Lower leg skin (tissue), 3 donors: ENCODE measurements around the gene SSC4D.

Source experiments
- POLR2A ChIP-seq, 2 donors: fragments of 450-650 bp; IDR thresholded peaks; one replicate each; pipeline ENCODE4 v1.6.1; 2016 to 2017; ENCODE audit warnings: antibody characterized with exemption in 2 of 2, mild to moderate bottlenecking in 1 of 2, moderate library complexity in 1 of 2
- TF ChIP-seq, protein P1 (sequence below), 3 donors: fragments of 450-650 bp; IDR thresholded peaks; one replicate each; pipeline ENCODE4 v1.5.1; 2016; ENCODE audit warnings: antibody characterized with exemption in 3 of 3, mild to moderate bottlenecking in 3 of 3, moderate library complexity in 2 of 3

DNA sequence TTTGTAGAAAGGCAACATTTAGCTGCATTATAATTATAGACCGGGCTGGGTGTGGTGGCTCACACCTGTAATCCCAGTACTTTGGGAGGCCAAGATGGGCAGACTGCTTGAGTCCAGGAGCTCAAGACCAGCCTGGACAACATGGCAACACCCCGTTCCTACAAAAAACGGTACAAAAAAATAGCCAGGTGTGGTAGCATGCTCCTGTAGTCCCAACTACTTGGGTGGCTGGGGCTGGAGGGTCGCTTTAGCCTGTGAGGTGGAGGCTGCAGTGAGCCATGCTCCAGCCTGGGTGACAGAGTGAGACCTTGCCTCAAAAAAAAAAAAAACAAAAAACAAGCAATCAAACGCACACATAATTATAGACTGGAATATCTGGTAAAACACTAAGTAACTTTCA, 55.8 kb downstream of the SSC4D start:
- TF ChIP-seq, protein P1, sequence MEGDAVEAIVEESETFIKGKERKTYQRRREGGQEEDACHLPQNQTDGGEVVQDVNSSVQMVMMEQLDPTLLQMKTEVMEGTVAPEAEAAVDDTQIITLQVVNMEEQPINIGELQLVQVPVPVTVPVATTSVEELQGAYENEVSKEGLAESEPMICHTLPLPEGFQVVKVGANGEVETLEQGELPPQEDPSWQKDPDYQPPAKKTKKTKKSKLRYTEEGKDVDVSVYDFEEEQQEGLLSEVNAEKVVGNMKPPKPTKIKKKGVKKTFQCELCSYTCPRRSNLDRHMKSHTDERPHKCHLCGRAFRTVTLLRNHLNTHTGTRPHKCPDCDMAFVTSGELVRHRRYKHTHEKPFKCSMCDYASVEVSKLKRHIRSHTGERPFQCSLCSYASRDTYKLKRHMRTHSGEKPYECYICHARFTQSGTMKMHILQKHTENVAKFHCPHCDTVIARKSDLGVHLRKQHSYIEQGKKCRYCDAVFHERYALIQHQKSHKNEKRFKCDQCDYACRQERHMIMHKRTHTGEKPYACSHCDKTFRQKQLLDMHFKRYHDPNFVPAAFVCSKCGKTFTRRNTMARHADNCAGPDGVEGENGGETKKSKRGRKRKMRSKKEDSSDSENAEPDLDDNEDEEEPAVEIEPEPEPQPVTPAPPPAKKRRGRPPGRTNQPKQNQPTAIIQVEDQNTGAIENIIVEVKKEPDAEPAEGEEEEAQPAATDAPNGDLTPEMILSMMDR (IDR thresholded peaks at IDR 0.05) = no peak
- TF ChIP-seq POLR2A (IDR thresholded peaks at IDR 0.05) = no peak
